ENCODE results near the gene PTPRT.

The PTPRT gene

GRCh38 chr20:42598581-42598980, 591.1 kb downstream of the PTPRT start:
- no peak for DNase-seq

DNA sequence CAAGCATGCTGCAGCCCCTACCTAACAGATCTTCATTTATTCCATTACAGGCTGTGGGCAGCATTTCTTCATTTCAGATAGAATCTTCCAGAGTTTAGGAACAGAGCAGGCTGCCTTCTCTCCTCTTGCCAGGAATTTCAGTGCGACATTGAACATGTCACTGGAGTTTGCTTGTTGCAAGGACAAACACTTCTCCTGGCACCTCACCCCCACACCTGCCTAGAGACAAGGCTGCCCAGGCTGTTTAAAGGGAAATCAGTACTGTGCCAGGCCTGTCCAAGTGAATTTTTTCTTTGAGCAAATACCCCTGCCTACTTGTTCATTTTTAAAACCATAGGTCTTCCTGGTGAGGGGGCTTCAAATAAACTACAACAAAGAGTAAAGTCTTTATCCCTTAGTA, 594.1 kb downstream of the PTPRT start:
- DNase-seq: no peak

DNA sequence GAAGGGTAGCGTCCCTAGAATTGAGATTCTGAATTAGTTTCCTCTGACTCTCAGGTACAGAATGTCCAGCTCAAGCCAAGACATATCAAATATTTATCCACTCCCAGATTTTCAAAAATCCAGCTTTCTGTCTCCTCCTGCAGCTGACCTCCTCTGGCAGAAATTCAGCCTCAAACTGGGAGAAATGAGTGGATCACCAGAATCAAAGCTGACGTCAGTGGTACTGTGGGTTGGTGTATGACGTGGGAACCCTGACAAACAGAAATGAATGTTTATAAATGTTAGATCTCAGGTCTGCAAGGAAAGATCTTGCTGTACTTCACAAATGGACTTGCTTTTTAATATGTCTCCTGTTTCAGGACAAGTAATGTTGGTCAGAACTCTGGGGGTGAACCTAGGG, 595.0 kb downstream of the PTPRT start:
- DNase-seq: no peak

- DNase-seq: no peak
Measured at GRCh38 chr20:42594011-42594410, 595.7 kb downstream of the PTPRT start.

DNA sequence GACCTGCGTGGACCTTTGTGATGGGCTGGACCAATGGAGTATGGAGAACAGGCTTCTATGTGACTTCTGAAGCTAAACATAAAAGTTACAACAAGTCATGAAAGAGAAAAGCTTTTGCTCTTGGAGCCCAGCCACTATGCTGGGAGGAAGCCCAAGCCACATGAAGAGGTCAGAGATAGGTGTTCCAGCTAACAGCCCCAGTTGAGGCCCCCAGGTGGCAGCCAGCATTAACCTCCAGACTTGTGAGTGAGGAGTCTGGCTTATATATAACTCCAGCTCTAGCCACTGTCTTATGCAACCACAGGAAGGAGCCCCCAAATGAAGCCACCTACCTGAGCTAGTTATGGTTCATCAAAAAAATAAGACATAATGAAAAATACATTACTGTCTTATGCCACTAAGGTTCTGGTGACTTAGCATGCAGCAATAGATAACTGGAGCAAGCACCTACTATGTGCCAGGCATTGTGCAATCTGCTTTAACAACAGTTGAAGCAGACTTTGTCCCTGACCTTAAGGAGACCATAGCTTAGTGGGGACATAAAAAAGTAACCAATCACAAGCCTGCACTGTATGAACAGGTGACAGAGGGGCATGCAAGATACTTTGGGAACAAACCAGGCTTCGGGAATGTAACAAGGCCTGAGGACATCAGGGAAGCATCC, 599.6 kb downstream of the PTPRT start:
- DNase-seq: no peak

- no peak for DNase-seq
Measured at GRCh38 chr20:42588847-42589246, 600.9 kb downstream of the PTPRT start.

DNA sequence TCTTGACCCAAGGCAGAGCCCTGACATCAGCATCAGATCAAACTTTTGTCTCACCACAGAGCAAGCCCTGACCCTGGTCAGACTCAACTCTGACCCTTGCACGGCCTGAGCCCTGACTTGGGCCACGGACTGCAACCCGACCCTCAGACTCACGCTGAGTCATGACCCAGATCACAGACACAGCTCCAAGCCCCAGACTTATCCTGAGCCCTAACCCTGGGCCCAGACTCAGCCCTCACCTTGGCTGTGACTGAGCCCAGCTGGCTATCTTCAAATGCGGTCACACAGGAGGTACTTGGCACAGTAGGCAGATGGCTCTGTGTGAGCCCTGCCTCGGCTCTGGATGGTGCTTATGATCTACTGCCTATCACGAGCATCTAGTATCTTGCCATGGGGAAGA, 602.3 kb downstream of the PTPRT start:
- DNase-seq: no peak

DNA sequence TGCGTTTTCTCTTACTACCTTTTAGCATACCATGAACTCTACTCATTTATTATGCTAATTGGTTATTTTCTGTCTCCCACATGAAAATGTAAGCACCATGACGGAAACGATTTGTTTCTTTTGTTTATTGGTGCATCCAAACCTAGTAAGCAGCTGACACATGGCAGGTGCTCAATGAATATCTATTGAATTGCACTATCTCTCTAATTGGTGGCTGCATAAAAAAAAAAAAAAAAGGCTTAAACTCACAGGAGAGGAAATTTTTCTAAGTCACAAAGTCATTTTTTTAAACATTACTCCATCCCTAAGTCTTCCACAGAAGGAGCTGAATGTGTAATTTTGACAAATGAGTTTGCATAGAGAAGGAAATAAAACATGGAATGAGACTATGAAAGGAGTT, 608.4 kb downstream of the PTPRT start:
- DNase-seq: no peak

DNA sequence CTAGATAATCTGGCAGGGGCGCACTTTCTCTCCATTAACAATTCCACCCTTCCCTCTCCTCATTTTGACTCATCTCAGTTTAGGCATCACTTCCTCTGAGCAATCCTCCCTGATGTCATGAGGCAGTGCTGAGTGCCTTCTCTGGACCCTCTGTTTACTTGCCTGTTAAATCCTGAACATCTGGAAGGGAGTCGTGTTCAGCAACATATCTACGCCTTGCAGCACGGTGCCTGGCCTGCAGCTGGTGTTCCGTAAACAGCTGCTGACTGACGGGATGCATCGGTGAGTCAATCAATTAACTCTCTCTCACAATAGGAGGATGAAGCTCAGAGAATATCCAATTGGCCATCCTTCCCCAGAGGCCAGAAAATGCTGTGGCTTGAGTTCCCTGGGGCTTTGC, 613.5 kb downstream of the PTPRT start:
- DNase-seq: no peak

DNA sequence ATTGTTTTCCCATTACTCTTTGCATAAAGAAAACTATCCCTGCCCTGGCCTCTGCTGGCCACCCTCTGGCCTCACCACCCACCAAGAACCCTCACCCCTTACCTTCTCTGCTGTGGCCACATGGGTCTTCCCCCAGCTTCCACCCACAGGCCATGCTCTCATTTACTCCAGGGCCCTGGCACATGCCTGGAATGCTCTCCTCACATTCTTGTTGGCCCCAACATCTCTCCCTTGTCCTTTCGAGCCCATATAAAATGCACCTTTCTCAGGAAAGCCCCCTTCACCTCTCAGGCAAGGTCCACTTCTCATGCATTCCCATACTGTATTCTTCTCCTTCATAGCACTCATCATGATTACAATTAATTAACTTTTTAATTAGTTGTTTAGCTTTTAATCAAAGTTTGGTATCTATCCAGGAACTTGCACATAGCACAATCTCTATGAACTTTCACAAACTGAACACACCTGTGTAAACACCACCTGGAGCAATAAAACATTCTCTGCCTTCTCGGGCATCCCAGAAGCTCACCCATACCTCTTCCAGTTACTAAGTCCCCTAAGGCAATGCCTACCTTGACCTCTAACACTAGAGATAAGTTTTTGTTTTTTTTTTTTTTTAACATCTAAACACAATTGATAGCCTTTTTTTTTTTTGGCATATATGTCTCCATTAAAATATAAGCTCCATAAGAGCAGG, 617.2 kb downstream of the PTPRT start:
- DNase-seq: no peak

DNA sequence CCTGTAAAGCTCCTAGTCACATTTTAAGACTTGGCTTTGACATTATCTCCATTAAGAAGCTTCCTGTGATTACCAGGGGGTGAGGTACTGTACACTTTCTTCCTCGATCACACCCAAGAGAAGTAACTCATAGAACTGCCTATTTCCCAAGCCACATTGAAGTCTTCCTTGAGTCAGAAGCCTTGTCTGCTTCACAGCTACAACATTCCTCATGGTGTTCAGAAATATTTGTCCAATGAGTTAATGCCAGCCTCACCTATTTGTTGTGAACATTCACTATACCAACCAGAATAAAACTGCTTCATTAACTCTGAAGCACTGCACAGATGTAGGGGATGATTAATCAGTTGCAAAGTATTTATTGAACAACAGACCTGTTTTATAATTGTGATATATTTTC, 622.3 kb downstream of the PTPRT start:
- no peak for DNase-seq

DNA sequence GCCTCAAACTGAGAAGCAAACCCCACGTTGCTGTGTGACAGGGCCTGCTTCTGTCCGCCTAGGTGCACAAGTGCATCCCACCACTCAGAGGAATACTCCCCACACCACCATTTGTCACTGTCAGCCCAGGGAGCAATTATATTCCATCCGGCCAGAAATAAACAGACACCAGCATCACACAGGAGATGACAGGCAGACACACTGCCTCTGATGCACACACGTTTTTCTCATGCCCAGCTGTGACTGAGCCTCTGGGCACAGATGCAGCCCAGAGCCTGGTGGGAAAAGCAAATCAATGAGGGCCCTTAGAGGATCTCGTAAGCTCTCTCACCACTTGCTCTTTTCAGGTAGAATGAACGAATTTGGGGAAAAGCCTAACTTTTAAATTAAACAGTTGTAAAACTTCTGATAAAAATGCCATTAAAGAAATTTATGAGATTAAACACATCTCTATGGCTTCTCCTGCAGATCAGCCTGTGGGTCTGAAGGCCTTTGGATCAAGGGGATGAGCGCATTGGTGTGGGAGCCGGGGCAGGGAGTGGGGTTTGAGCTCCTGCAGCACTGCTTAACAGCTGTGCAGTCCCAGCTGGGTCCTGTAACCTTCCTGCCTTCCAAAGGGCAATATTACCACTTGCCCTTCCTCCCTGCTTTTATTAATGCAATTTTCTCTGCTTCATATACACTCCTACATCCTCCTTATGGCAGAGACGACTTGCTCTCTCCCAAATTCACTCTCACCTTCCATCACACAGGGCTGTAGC, 624.3 kb downstream of the PTPRT start:
- no peak for DNase-seq

DNA sequence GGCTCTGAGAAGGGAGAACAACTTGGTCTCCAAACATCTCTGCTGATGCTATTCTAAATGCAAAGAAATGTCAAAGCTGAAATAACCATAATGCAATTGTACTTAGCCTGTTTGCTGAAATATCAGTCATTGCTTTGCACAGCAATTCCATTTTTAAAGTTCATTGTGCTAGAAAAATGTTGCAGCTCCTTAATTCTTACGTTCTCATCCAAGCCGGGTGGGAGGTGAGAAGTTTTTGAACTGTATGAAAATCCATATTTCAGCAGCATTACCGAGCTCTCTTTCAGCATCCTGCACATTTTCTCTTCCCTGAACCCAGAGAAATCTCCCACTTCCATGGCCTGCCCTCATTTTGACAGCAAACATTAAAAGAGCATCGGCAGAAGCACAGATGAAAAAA, 630.0 kb downstream of the PTPRT start:
- no peak for DNase-seq

DNA sequence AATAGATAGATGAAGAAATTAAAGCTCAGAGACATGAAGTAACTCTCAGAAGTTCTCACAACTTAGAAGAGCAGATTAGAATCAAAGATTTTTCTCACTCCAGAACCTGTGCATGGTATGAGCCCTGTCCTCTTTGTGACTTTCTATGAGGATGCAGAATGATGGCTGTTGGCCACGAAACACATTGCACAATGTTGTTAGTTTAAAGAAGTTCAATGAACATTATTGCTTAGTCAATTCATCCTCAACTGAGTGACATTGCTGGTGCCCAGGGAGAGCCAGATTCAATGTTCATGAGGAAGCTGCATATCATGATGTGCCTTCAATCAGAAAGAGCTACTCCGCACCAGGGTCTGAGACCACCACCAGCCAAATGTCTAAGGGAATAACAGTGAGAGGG, 633.1 kb downstream of the PTPRT start:
- DNase-seq: no peak

- DNase-seq: no peak
Measured at GRCh38 chr20:42553374-42553773, 636.3 kb downstream of the PTPRT start.

DNA sequence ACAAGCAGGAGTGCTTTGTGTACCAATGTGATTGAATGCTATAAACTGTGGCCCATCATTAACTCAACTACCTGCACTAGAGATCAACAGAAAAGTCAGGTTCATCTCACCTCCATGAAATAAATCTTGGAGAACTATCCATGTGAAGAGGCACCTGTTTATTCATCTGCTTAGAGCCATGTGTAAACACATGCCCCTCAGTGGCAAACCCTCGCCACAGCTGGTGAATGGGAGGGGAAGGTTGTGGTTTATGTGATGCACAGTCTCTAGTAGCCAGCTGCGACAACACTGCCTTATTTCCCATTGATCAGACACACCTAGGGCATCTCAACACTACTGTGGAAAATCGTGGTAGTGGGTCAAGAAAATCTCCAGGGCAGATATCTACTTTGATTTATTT, 640.2 kb downstream of the PTPRT start:
- DNase-seq: no peak

GRCh38 chr20:42544926-42545325, 644.8 kb downstream of the PTPRT start:
- DNase-seq: no peak

- DNase-seq: no peak
Measured at GRCh38 chr20:42532831-42533230, 656.9 kb downstream of the PTPRT start.

DNA sequence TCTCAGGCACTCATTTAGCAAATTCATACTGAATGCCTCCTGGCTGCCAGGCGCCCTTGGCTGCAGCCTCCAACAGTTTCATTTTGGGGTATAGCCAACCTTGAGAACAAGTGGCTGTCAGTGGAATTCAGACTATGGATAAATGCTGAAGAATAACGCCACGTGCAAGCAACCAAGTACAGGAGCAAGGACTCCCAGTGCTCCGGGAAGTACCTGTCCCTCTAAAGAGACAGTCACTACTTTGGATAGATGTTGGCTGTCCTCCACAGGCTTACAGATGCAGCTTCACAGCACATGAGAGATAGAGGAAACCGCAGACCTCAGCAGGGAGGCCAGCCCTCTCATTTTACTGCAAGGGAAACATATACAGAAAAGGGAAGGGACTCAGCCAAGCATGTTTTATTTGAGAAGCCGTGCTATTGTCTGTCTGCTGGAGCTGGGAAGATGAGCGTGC, 658.2 kb downstream of the PTPRT start:
- DNase-seq: no peak

DNA sequence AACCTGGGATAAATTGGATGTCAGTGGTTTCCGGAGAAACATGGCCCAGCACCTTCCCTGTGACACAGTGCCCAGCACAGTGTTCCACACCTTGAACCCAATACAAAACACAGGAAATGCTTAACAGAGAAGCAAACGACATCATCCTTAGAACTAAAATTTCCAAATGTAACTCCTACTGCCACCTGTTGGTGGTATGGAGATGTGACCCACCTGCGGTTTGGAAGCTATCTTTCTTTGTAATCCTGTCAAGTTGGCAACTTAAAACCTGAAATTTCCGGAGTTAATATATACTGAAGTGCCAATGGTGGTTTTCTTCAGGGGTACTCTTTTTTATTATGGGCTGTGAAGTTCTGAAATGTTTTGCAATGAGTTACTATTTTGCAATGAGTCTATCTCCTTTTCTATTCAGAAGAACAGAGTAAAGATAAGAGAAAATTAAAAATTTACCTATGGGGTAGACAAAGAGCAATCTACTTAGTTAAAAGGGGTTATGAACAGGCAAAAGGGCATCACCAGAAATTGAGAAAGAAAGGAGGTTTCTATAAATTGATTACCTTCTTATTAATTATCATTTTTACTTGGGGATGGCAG, 658.8 kb downstream of the PTPRT start:
- DNase-seq: no peak

DNA sequence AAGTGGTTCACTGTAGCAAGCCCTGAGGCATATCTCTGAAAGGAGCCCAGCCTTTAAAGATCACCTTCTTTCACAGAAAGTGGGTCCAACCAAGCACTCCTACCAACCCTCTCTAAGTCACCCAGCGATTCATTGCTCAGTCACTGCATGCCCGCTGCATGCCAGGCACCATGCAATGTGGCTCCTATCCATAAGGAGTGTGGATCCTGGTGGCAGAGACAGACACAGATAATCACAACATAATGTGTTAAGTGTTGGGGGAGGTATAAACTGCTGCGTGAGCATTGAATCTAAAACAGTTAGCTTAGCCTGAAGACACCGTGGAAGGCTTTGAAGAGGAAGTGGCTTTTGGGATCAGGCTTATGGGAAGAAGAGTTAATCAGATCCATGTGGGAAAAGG, 659.5 kb downstream of the PTPRT start:
- no peak for DNase-seq

- no peak for DNase-seq
Measured at GRCh38 chr20:42524058-42524457, 665.6 kb downstream of the PTPRT start.

DNA sequence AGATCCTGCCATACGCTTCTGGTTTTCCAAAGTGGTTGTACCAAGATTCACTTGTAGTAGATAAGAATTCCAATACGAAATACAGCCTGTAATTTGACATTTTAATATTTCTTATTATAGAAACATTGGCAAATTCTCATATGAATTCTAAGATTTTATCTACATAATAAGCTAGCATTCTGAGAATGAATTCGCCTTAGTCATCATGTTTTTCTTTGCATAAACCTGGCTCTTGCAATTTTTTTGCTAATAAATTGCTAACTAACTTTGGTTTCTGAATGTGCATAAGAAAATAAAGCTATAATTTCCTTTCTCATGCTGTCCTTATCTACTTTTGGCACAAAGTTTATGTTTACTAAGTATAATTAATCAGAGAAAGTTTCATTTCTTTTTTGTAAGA, 673.0 kb downstream of the PTPRT start:
- no peak for DNase-seq

- no peak for DNase-seq
Measured at GRCh38 chr20:42510686-42511085, 679.0 kb downstream of the PTPRT start.

Measured in CD4-positive, alpha-beta T cell treated with Interleukin-17A for 4 hours (primary cell).